MV-4-11 (cell line): ENCODE data around the gene PIM3.
A peak's percentile ranks its signal among the peaks of the same experiment; 100 is the strongest.

Experiments
- DNase-seq: peaks from one replicate; lab custom pipeline; 2025; lab: John Stamatoyannopoulos, UW

Gene PIM3

DNA sequence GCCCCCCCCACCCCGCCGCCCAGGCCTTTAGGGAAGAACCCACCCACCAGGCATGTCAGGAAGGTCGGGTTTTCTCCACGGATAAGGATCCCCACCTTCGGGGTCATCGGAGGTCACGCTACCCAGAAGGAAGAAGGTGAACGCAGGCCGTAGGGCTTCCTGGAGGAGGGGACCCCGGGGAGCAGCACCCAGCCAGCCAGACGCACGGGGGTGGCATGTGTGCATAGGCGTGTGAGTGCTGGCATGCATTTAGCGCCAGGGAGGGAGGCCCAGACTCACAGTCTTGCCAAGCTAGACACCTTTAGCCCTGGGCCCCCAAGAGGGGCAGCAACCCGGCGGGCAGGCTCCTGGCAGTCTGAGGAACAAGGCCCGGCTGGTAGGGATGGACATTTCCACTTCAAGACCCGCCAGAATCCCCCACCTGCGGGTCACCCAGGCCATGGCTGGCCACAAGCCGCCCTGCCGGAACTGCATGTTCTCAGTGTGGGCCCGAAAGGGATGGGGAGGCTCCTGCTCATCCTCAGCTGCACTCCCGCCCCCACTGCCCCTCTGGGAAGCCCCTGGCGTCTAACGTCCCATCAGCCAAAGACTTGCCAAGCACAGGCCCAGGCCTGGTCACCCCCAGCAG lies 16.7 kb upstream of the PIM3 start:
- DNase-seq, result no peak

GRCh38 chr22:49944399-49944891 lies 16.1 kb upstream of the PIM3 start:
- no peak for DNase-seq

GRCh38 chr22:49945042-49945794 lies 15.4 kb upstream of the PIM3 start:
- DNase-seq, result peak; percentile 30

GRCh38 chr22:49946612-49947295 lies 13.8 kb upstream of the PIM3 start:
- DNase-seq, result no peak

DNA sequence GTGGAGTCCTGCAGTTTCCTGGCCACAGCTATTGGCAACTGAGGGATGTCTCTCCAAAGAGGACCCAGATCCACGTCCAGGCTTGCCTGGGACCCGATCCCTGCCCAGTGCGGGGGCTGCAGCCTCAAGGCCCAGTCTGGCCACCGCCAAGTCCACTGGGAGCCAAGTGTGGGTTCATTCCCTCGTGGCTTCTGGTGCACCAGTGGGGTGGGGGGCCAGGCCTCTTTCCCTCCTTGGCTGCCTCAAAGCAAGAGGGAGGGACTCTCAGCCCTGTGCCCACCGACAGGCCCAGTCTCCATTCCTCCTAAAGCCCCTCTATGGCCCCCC lies 13.3 kb upstream of the PIM3 start:
- no peak for DNase-seq

- no peak for DNase-seq
These were observed 12.2 kb upstream of the PIM3 start for GRCh38 chr22:49948116-49948957.

- no peak for DNase-seq
These were observed 11.3 kb upstream of the PIM3 start for GRCh38 chr22:49948958-49949913.

GRCh38 chr22:49949914-49950292 lies 10.7 kb upstream of the PIM3 start:
- DNase-seq, result no peak

- no peak for DNase-seq
These were observed 10.1 kb upstream of the PIM3 start for GRCh38 chr22:49950396-49950994.

DNA sequence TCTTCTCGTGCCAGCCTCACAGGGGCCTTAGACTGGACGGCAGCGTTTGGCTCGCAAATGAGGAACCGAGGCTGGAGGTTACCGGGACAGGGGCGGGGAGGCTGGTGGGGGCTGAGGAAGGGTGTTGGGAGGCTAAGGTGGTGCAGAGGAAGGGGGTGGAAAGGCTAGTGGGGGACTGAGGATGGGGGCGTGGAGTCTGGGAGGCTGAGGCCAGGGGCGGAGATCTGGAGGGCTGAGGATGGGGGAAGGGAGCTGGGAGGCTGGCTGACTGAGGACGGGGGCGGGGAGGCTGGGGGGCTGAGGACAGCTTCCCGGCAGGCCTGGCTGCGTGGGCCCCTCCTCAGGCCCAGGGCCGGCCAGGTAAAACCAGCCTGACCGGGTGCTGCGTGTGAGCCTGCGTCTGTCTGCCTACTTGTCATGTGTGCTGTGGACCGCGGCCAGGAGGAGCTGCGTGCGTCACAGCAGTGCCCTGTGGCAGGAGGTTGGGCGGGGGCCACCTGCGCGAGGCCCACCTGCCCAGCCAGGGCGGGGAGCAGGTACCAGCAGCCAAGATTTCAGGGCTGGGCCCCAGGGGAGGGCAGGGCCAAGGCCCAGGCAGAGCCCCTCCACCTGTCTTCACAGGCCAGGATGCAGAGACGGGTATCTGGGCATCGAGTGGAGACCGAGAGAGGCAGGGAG lies 9.4 kb upstream of the PIM3 start:
- no peak for DNase-seq

- no peak for DNase-seq
These were observed 8.9 kb upstream of the PIM3 start for GRCh38 chr22:49951678-49951985.

DNA sequence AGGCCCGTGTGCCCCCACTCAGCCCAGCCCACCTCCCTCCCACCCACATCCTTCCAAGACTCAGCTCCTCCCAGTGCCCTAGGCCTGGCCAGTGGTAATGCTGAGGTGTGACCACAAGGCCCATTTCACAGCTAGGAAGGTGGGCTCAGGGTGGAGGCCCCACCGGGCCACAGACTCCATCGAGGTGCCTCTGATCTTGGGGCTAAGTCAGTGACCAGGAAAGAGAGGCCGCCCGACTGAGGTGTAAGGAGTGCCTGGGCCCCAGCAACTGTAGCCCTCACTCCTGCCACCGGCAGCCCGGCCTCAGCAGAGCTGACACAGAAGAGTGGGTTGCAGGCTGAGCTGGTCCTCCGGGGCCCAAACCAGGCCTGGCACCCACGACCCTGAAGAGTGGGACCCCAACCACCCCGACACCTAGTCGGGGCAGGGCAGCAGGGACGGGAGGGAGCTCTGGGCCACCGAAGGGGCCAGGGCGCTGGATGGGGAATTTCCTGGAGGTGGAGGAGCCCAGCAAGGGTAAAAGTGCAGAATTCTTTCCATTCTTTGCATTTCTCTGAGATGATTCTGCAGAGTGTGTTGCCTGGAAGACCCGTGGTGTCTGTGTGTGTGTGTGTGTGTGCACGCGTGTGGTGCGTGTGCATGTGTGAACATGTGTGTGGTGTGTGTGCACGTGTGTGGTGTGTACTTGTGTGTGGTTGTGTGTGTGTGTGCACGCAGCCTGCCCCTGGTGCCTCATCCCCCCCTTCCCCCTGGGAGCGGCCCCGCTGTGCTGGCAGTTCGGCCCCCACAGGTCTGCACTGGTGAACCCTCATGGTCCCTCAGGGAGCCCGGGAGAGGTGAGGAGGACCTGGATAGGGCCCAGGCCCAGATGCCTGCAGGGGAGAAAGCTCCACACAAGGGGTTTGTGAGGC lies 8.3 kb upstream of the PIM3 start:
- DNase-seq, result no peak

GRCh38 chr22:49953027-49953679 lies 7.4 kb upstream of the PIM3 start:
- DNase-seq, result peak; percentile 26

- no peak for DNase-seq
These were observed 6.8 kb upstream of the PIM3 start for GRCh38 chr22:49953680-49954344.

DNA sequence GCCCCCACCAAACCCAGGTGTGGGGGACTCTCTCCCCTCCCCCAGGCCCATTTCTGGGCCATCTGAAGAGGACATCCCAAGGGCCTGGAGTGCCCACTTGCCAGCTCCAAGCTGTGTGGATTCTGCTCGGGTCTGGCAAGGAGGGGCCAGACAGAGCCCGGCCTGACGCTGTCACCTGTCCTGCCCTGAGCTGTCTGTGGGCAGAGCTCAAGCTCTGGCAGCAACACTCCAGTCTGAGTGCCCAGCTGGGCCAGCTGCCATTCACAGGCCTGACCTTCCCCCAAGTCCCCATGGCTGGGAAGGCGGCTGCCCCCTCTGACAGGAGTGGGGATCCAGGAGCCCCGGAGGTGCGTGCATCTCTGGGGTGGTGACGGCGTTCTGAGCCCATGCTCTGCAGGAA lies 6.2 kb upstream of the PIM3 start:
- DNase-seq, result no peak

DNA sequence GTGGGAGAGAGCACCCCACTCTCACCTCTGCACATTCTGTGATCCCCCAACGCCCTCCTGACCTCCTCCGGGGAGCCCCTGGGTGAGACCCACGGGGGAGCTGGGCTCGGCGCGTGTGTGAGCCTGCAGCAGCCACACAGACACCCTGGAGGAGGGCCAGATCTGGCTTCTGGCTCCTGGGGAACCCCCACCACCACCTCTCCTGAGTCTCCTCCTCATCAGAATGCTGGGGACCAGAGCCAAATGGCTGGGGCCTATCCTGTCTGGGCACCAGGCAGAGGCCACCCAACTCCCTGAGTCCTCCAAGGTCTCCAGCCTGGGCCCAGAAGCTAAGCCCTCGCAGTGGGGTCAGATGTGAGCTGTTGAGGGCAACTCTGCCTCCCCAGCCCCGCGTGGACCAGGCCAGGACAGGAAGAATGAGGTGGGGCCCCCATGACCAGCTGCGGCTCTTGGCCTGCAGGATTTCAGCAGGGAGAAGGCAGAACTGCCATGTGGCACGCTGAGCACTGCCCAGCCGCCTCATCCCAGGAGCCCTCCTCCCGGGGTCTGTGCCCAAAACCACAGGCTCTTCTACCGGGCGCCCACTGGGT lies 5.5 kb upstream of the PIM3 start:
- DNase-seq, result no peak

DNA sequence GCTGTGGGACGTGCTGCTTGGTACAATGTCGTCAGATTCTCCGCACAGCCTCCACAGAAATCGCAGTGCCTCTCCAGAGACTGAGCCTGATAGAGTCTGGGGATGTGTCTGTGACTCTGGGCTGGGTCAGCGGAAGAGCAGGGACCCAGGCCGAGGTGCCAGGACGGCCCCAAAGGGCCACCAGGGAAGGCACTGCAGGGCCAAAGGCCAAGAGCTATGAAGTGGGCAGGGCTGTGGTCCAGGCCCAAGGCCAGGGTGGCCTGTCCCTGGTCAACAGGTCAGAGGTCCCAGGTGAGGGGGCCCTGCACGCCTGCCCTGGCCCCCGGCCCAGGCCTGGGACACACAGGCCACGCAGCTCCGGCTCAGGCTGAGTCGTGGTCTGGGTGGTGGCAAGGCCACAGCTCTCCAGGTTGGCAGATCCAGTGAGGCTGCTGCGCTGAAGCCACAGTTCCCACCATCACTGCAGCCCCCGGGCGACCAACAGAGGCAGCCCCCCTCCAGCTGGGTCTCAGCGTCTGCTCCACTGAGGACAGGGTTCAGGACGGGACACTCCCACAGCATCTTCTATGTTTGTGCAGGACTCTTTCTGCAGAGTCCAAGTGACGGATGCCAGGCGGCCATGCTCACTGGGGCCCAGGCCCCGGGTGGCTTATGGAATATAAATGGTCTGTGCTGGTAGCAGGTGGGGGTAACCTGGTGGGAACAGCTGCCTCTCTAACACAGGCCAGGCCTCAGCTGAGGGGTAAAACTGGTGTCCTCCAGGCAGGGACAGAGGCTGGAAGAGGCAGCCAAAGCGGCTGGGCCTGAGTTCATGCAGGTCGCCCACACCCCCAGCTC lies 4.8 kb upstream of the PIM3 start:
- DNase-seq, result no peak
